HG02678 (cell line): Measurements from ENCODE around the gene ZCWPW1.
"Not testable (repeated sequence)": the region's sequence is repeated elsewhere in the genome, so short reads cannot be mapped to it uniquely, and the experiment has no call there.

ENCODE experiments used
- ATAC-seq: cut with Tn5 transposase; IDR thresholded peaks from one replicate; pipeline ENCODE4 v1.9.1; 2021; ENCODE audit warnings: mild to moderate bottlenecking, moderate library complexity; ENCODE audit not compliant: unreplicated experiment

Gene ZCWPW1

GRCh38 chr7:100407285-100408180 is 21.0 kb downstream of the ZCWPW1 start:
- peak; percentile 56 for ATAC-seq

DNA sequence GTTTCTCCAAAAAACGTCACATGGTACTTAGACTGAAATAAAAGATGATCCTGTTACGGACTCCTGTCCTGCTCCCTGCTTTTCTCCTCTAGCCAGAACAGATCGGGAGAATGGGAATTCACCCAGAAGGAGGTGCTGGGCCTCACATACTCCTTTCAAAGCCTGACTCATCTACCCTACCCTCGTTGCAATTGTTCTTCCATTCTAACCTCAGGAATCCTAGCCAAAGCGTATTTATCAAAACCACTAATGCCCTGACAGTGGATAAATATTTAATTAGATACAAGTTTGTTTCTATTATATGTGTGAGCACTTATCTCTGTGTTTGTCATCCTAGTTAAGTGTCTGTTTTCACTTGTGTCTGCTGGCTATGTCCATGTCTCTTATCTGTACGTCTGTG is 21.7 kb downstream of the ZCWPW1 start:
- no peak for ATAC-seq

DNA sequence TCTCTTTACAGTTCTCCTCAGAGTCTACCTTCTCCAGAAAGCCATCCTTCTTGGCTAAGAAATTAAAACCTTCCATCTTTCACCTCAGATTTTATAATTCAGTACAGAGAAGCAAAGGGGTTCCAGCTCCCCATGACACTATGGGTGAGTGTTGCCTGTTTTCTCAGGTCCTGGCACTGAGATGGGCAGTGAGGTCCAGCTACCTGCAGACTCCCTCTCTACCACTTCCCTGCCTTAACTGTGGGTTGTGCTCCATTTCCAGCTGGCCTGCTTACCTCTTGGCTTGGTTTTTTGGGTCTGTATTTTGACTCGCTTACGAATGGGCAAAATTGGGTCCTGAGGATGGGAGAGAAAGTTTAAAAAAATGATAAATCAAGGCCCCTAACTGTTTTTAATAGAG is 26.3 kb downstream of the ZCWPW1 start:
- no peak for ATAC-seq

DNA sequence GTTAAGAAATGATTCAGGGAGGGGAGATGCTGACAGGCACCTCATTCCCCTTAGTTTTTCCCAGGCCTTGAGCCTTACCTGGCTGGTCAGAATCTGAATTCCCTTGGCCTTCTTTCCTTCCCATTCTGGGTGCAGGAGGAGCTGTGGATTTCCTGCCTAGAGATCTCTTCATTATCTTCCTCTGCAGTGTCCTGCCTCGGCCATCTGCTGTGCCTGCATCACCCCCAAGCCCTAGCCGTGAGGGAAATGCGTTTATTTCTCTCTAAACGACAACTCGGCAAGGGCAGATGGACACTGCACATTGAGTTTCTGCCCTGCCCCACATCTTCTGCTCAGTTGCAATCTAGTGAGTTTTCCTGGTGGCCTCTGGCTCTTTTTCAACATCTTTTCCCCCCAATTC is 26.7 kb downstream of the ZCWPW1 start:
- ATAC-seq, result no peak

DNA sequence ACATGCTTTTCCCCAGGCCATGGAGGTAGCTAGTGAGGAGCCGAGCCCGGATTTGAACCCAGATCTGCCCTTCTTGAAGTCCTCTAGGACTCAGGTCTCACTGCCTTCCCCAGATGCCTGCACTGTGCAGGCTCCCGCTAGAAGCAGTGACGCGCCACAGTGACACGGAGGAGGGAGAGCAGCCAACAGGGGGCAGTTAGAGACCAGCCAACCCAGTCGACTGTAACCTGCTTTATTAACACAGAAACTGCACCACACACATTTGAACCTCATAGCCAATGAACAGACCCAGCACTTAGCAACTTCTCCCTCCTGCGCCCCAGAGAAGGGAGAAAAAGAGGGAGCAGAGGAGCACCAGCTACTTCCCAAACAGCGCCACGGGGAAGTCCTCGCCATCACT is 27.8 kb downstream of the ZCWPW1 start:
- no peak for ATAC-seq

DNA sequence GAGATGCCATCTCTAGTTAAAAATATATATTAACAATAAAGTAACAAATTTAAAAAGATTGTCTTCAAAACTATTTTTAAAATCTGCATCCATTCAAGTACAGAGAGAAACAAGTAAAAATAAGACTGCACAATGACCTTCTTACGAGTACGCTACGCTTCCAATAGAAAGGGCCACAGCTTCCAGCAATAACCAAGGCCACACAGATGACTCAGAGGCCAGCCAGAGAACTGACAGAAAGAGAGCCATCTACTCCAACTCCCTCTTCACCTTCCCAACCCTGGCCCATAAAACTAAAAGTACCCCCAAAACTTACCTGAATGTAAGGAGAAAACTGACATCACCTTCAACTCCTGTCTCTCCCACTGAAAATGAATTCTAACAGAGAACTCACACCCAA is 28.5 kb downstream of the ZCWPW1 start:
- no peak for ATAC-seq

DNA sequence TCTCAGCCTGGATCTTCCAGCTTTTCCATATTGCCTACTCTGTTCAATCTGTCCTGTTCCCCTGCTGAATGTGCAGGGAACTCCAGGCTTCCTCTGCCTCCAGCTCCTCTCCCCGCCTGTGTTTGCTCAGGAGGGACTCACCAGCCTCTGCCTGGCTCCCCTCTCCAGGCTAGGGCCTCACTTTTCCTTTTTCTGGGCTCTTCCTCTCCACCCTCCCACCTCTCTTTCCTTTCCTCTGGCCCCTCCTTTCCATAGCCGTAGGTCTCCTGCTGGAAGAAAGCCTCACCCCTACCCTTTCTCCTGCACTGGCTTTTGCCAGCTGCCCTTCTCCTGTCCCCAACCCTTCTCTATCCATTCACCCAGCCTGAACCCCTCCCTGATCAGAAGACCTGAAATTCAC is 30.3 kb downstream of the ZCWPW1 start:
- ATAC-seq, result no peak

GRCh38 chr7:100397315-100398081 is 31.0 kb downstream of the ZCWPW1 start:
- no peak for ATAC-seq

DNA sequence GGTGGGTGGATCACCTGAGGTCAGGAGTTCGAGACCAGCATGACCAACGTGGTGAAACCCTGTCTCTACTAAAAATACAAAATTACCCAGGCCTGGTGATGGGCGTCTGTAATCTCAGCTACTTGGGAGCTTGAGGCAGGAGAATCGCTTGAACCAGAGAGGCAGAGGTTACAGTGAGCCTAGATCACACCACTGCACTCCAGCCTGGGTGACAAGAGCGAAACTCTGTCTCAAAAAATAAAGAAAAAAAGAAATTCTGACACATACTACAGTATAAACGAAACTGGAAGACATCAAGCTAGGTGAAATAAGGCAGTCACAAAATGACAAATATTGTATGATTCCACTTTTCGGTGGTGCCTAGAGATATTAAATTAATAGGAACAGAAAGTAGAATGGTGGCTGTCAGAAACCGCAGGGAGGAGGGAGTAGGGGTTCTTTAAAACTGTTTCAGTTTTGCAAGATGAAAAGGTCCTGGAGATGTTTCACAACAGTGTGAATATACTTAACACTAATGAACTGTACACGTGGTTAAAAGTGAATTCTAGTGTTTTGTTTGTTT is 32.0 kb downstream of the ZCWPW1 start:
- ATAC-seq, result peak; percentile 89

DNA sequence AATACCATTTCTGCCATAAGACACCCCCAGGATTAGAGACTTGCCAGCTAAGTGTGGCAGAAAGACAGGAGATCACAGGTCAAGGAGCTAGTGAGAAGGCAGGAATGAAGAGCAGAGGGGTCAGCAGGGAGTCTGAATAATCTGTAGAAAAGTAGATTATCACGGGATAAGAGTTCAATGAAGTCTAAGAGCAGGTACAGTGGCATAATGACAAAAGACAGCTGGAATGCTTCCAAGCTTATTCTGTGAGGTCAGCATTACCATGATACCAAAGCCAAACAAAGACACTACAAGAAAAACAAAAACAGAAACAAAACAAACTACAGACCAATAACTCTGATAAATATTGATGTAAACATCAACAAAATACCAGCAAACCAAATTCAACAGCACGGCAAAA is 34.4 kb downstream of the ZCWPW1 start:
- ATAC-seq, result no peak

- ATAC-seq, result no peak
These were observed 35.1 kb downstream of the ZCWPW1 start for GRCh38 chr7:100393233-100393905.

- ATAC-seq, result no peak
These were observed 38.1 kb downstream of the ZCWPW1 start for GRCh38 chr7:100390286-100391009.

DNA sequence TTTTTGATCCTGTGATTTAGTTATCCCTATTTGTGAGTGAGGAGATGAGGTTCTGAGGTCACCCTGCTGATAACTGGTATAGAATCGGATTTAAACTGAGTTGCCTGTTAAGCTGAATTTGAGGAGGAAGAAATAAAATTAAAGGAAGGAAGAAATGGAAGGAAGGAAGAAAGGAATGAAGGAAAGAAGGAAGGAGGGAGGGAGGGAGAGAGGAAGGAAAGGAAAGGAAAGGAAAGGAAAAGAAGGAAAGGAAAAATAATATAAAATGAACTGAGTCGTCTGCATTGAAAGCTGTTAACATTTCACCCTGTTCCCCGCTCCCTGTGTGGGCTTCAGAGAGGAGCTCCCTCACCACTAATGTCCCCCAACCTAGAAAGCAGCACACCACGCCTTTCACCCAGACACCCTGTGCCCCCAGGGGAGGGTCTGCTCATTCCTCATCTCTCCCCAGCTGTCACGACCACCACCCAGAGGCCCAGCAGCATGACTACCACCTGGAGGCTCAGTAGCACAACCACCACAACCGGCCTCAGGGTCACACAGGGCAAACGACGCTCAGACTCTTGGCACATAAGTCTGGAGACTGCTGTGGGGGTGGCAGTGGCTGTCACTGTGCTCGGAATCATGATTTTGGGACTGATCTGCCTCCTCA is 38.9 kb downstream of the ZCWPW1 start:
- no peak for ATAC-seq

- ATAC-seq, result no peak
These were observed 40.8 kb downstream of the ZCWPW1 start for GRCh38 chr7:100387695-100388094.

DNA sequence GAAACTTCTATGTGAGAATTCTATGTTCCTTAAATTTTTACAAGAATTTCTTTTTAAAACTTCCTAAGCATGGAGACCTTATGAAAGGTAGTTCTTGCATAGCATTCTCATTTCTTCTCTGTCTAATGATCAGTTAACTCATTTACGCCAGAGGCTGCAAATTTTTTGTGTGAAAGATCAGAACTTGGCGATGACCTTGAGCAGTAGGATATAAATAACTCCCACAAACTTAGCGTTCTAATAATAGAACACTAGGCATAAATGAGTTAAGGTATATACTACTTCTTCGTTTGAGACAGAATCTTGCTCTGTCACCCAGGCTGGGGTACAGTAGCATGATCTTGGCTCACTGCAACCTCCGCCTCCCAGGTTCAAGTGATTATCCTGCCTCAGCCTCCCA is 41.6 kb downstream of the ZCWPW1 start:
- no peak for ATAC-seq

DNA sequence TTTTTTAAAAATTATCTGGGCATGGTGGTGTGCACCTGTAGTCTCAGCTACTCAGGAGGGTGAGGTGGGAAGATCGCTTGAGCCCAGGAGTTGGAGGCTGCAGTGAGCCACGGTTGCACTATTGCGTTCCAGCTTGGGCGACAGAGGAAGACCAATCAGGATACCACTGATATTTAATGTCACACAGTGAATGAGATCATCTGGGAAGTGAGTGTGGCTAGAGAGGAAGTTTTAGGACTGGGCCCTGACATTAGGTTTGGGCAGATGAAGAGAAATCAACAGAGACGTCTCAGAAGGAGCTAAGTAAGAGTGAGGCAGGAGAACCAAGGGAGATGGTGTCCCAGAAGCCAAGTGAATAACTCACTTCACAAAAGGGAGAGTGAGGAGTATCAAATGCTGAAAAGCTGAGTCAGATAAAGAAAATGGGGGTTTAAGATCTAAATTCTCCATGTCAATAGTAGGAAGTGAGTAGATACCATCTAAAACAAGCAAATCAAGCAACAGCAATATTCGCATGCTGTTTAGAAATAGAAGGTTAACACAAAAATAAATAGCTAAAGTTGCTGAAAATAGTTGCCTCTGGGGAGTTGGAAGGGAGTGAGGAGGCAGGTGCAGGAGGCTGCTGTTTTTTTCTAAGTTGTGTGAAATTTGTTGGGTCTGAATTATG is 43.7 kb downstream of the ZCWPW1 start:
- no peak for ATAC-seq

DNA sequence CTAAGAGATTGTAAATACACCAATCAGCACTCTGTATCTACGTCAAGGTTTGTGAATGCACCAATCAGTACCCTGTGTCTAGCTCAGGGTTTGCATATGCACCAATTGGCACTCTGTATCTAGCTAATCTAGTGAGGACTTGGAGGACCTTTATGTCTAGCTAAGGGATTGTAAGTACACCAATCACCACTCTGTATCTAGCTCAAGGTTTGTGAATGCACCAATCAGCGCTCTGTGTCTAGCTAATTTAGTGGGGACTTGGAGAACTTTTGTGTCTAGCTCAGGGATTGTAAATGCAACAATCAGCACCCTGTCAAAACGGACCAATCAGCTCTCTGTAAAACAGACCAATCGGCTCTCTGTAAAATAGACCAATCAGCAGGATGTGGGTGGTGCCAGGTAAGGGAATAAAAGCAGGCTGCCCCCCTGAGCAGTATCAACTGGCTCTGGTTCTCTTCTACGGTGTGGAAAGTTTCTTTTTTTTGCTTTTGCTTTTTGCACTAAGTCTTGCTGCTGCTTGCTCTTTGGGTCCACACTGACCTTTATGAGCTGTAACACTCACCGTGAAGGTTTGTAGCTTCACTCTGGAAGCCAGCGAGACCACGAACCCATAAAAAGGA is 46.2 kb downstream of the ZCWPW1 start:
- not testable (repeated sequence) for ATAC-seq

GRCh38 chr7:100381531-100382233 is 46.8 kb downstream of the ZCWPW1 start:
- ATAC-seq, result not testable (repeated sequence)
